Inflammatory macrophage treated with lipopolysaccharide for 4 hours (primary cell): Measurements from ENCODE around the gene RAB8A.
A peak's percentile ranks its signal among the peaks of the same experiment; 100 is the strongest.

Source experiments
- DNase-seq: peaks from one replicate; pipeline ENCODE4 v3.0.0-alpha.2; 2020

Gene RAB8A

DNA sequence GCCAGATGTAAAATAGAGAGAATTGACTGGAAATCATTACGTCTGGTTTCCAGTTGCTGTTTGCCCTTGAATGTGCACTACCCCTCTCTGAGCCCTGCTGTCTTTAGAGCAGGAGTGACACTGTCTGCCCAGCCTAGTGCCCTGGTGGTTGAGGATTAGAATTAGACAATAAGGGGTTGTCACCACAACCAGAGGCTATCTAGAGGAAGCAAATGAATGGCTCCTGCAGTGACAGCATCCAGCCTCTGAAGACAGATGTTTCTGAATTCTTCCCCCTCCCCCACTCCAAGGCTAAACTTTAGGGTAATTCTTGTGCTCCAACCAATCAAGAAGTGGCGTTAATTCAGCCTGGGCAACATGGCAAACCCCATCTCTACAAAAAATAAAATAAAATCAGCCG, 2.0 kb downstream of the RAB8A start:
- peak; percentile 40 for DNase-seq

DNA sequence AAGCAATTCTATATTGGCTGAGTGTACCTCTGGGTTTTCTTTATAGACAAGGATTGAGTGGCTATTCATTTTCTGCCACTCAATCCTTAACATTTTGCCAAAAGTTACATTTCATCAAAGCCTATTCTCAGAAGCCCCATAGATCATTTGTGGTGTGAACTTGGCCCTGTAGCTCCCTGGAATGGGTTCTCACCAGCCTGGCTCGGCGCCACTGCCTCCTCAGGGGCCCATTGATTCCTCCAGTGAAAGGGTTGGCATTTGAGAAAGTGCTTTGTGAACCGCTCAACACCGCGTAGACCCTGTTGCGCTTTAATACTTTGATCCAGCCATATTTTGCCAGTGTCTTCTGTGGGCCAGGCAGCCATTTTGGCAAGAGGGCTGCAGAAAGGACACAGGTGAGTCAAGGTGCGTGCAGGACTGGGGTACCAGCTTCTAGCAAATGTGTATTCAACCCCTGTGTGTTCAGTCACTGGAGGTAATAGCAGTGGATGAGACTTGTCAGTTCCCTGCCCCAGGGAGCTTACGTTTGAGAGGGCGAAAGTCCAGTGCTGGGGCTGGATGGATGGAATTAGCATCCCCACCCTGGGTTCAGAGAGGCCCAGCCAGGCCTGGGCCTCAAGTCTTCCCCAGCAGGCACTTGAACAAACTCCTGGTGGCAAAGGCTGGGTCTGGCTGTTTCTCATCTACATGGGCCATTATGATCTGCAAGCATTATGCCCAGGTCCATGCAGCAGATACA, 3.8 kb downstream of the RAB8A start:
- DNase-seq, result no peak

DNA sequence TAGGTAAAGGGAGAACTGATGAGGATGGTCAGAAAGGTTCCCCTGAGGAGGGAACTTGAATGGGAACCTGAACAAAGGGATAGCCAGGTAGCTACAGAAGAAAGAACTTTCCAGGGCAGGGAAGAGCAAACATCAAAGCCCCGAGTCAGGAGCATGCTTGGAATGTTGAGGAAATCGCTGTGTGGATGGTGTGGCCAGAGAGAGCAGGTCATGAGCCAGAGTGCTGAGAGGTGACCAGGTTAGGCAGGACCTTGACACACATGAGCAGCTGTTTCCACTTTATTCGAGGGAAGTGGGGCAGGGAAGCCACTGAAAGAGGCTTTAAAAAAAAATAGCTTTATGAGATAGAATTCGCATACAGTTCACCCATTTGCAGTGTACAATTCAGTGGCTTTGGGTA, 4.4 kb downstream of the RAB8A start:
- no peak for DNase-seq

DNA sequence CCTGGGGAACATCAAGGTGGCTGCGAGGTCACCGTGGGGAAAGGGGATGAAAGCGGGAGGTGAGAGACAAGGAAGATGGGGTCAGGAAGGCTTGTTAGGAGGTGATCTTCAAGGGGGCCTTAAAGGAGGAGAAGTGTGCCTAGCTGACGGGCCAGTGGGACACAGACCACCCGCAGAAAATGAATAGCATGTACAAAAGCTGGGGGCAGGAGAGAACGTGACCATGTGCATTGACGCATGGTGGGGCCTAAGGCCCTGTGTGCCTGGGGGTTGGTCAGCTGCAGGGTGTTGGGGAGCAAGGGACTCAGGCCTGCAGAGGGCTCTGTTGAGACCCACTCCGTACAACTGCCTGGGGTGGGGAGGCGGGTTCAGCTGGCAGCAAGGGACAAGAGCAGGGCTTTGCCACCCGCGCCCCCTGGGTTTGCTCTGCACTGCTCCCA, 5.9 kb downstream of the RAB8A start:
- DNase-seq, result peak; percentile 44

DNA sequence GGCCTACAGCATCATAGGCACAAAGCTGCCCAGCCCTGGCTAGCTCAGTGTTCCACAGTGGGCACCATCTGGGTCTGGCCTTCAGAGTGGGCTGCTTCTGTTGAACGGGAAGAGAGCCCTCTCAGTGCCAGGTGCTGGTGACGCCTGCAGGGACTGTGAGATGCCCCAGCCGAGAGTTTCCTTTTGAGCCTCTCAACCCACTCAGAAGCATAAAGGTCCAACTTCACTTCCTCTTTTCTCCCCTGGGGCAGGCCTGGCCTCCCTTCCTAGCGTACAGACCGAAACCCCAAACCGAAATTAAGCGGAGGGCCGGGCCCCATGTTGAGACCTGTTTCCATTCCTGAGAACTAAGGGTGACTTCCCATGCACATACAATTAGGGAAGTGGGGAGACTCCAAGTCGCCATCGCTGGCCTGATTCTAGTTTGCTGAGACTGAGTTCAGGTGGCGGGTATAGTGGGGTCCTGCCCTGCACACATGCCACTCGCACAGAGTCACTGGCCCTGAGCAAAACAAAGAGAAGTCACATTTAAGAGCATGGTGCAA, 6.9 kb downstream of the RAB8A start:
- DNase-seq, result peak; percentile 99

DNA sequence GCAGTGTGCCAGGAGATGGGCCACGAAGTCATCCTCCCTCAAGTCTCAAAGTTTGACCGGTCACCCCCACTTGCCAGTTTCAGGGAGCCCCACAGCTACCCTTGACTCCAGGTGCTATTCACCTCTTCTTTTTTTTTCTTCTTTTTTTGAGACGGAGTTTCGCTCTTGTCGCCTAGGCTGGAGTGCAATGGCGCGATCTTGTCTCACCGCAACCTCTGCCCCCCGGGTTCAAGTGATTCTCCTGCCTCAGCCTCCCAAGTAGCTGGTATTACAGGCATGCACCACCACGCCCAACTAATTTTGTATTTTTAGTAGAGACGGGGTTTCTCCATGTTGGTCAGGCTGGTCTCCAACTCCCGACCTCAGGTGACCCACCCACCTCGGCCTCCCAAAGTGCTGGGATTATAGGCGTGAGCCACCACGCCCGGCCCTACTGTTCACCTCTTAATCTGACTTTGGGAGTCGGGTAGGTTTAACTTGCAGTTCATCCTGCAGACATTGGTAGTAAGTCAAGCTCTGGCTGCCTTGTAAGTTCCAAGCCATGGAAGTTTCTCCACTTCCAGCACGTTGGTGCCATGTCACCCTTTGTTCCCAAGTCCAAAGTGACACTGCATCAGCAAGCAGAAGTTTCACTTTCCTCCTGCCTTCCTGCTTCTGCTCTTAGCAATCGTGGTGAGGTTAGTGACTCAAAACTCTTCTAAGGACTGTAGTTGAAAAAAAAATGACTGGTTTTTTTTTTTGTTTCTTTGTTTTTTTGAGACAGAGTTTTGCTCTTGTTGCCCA, 7.6 kb downstream of the RAB8A start:
- peak; percentile 97 for DNase-seq

DNA sequence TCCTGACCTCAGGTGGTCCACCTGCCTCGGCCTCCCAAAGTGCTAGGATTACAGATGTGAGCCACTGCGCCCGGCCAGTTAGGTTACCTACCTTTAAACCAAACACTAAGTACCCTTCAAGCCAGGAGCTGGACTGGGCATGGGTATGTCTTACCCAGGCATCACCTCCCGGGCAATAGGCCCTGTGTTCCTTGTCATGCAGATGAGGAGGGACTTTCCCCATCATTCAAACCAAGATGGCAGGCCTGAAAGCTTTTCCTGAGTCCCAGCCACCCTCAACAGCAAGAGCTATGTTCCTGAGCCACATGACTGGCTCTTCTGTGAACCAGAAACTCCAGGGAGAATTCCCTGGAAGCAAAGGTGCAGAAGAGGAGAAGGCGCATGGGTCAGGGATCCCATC, 9.5 kb downstream of the RAB8A start:
- no peak for DNase-seq

DNA sequence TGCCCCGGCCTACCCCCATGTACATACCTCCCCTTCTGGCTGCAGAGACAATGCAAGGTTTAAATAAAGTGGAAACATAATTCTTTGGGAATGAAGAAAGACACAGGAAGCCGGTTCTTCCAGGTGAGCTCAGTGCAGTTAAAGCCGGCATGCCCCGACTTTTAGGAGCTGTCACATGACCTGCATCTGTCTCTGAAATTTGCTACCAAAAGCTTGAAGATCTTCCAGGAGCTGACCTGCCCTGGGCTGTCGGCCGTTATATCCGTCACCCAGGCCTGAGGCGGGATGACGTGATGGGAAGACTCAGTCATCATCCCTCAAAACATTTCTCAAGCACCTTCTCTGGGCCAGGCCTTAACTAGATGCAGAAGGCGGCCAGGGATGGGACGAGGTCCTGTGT, 10.3 kb downstream of the RAB8A start:
- DNase-seq, result no peak

DNA sequence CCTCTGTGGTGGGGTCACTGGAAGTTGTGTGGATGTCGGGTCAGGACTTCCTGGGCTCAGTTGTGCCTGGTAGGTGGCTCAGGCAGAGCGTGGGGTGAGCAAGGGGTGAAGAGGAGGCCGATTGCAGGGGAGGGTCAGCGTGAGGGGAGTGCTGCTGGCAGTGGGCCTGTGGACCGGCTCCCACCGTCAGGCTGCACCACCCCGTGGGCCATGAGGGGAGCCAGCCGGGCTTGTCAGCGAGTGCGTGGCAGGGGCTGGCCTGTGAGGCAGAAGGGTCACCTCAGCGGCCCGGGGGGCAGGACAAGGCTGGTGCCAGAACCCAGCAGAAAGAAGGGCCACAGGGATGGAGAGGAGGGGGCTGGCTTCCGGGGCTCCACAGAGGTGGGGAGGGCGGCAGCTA, 13.3 kb downstream of the RAB8A start:
- no peak for DNase-seq

DNA sequence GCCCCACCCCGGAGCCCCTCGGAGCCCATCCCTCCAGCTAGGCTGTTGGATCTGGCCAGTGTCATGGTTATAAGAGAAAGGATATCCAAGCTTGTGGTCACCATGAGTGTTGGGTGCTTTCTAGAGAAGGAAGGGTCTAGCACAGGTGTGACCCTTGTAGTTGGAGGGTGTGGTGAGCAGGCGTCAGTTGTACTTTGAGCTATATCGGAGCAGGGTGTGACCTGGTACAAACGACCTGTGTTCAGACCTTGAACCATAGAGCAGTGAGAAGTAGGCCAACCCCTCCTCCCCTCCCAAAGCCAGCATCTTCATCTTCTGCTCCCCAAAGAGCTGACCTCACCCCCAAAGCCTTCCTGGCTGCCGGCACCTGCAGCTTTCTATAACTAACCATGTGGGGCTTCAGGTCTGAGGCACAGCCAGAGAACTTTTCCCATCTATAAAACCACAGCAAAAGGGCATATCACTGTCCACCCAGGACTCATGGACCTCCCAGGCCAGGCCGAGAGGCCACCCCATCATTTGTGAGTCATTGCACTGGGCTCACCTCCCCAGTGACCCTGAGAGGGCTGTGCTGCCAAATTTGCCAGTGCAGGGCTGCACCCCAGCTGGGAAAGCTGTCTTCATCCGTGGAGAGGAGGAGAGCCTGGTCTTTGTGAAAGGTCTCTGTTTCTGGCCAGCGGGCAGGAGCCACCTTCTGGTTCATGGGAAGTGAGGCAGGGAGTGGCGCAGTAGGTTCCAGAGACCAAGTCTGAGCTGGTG, 14.2 kb downstream of the RAB8A start:
- no peak for DNase-seq

DNA sequence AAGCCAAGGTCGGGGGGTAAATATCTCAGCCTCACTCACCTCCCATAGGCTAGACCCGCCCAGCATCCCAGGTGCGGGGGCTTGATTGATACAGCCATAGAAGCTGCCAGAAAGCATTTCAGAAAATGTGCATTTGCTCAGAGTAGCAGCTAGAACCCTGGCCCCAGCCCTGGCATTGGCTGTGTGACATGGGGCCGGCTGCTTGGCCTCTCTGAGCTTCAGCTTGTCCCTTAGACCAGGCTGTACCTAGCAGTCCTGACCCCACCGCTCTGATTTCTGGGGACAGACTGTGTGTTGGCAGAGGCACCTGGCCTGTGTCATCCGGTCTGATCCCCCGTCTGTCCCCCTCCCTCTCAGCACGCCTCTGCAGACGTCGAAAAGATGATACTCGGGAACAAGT, 15.4 kb downstream of the RAB8A start:
- no peak for DNase-seq

DNA sequence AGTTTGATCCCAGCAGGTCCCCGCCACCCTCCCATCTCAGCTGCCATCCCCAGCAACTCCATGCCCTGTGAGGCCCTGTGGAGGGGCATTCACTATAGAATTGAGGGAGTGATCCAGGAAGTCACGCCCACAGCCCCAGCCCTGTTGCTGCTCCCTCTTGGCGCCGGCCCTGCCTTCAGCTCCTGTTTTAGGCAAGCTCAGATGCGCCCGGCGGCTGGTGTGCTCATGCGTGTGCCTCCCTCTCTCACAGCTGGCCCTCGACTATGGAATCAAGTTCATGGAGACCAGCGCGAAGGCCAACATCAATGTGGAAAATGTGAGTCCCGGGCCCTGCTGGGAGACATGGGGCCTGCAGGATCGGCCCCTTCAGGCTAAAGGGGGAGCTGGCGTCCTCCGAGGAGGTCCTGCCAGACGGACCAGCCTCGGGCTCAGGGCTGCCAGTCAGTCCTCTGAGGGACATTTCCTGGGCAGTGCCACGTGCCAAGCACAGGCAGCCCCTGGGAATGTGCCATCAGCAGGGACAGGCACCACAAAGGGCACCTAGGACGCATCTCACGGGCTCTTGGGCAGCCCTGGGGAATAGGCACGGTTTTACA, 16.2 kb downstream of the RAB8A start:
- DNase-seq, result no peak

DNA sequence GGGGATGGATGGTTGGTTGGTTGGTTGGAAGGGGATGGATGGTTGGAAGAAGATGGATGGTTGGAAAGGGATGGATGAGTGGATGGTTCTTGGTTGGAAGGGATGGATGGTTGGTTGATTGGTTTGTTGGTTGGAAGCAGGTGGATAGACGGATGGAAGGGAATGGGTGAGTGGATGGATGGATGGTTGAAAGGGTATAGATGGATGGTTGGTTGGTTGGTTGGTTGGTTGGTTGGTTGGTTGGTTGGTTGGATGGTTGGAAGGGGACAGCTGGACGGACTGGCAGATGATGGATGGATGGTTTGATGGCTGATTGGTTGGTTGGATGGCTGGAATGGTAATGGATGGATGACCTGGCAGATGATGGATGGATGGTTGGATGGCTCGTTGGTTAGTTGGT, 20.0 kb downstream of the RAB8A start:
- DNase-seq, result no peak

DNA sequence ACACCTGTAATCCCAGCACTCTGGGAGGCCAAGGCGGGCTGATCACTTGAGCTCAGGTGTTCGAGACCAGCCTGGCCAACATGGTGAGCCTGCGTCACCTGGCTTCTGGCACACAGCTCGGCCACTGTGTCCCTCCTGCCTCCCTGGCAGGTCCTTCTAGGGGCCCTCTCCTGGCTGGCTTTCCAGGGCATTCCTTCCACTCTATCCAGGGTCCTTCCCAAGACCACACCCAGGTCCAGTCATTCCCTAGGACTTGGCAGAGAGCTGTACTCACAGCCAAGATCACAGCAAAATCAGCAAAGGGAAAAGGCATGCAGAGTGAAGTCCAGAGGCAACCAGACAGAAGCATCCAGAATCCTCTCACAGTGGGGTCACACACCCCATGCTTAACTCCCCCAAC, 22.1 kb downstream of the RAB8A start:
- DNase-seq, result no peak

DNA sequence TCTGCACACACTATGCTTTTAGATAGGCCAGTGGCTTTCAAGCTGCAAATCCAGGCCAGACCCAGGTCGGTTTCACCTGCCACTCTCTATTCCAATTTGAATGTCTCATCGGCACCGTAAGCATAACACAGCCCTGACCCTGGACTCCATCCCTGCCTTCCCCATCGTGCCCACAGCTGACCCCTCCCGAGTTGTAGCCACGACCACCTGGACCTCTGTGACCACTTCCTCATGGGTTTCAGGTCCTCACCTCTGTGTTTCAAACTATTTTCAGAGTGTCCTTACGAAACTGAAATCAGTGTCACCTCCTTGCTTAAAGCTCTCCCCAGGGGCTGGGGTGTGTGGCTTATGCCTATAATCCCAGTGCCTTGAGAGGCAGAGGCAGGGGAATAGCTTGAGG, 22.8 kb downstream of the RAB8A start:
- no peak for DNase-seq

DNA sequence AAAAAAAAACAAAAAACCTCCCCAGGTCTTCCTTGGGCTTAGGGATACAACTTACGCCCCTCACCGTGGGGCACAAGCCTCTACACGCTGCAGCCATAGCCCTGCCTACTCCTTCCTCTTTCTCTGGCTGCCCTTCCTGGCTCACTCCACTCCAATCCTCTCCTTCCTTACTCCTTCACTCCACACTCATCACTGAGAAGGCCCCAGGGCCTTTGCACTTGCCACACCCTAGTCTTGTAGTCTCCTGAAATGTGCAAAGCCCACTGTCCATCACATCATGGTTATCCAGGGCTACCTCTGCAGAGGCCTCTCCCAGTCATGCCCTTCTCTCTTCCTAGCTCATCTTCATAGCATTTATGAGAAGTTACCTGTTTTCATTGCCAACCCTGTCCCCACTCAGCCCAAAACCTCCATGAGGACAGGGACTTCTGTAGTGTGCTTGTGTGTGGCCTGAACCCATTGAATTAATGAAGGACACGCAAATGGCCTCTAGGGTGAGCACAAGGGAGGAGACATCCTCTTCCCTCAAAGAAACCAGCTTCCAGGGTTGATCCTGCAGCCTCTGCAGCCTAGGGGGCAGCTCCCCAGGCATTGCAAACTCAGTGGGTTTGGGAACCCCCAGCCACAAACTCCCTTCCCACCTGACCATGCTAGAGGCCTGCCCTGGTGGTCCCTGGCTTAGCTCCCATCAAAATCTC, 23.9 kb downstream of the RAB8A start:
- DNase-seq, result no peak

DNA sequence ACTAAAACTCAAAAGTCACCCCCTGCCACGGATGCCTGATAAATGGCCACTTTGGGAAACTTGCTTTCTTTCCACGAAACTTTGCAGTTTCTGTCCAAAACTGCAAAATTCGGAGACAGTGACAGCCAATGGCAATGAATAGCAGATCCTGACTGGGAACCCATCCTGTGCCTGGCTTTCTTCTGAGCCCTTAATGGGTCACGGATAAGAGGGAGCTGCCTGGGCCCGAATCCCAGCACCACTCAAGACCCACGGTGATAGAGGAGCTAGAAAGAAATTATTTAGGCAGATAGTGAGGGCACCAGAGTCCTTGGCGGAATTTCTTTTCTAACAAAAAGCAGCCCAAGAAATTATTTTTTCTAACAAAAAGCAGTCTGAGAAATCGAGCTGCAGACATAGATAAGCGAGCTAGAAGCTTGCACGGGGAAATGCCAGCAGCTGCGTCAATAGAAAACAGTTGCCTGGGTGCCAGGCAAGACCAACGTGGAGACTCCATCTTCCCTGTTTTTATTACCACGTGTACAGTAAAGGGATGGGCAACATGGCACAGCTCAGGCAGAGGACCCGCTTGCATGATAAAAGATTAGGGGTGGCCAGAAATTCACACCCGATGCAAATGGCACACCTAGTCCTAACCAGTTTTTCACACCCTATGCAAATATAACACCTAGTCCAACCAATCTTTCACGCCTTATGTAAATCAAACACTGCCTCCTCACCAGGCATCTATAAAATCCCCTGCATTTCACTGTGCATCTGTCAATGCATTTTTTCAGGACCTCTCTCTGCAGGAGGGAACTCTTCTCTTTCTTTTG, 24.7 kb downstream of the RAB8A start:
- no peak for DNase-seq

DNA sequence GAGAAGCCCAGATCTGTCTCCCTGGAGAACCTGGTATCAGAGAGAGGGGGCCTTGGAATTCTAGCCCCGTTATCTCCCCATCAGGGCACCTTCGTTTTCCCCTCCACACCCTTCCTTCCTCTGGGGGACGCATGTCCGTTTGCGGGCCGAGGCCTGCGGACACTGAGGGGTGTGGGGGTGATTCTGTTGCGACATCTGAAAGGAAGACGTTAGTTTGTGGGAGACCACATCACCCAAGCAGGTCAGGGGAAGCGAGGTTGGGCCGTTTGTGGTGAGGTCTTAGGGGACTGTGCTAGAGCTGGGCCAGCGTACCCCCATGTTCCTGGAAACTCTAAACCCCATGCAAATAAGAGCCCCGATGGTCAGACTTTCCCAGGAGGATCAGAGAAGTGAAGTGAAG, 28.1 kb downstream of the RAB8A start:
- DNase-seq, result no peak

DNA sequence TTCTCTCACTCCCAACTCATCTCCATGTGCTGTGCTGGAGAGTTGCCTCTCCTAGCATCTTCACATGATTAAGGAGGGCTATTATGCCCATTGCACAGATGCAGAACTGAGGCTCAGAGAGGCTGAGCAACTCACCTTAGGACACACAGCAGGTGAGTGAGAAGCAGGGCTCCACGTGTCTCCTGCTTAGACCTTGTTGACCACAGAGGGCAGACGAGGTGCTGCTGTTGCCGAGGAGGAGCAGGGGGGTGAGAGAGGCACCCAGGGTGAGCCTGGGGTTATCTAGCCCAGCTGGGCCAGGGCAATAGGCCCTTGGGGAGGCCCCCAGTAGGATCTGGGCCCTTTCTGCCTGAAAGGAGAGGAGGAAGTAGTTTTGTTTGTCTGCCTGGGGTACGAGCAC, 29.4 kb downstream of the RAB8A start:
- DNase-seq, result no peak

DNA sequence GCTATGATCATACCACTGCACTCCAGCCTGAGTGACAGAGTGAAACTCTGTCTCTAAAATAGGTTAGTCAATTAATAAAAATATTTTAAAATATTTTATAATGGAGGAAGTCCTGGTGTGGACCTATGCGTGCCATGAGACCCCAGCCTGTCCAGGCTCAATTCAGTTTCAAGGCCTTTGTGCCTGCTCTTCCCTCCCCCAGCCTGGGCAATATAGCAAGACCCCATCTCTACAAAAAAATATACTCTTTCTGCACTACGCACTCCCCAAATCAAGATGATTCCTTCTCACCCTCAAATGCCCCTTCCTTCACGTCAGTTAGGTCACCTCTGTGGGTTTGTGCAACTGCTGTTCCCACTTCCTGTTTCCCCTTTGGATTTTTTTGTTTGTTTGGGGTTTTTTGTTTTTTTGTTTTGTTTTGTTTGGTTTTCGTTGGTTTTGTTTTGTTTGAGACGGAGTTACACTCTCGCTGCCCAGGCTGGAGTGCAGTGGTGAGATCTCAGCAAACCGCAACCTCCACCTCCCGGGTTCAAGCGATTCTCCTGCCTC, 30.4 kb downstream of the RAB8A start:
- DNase-seq, result peak; percentile 83
